Activated naive CD8-positive, alpha-beta T cell treated with anti-CD3 and anti-CD28 coated beads for 36 hours (primary cell): Measurements from ENCODE around the gene RNPS1. TPM values are rescaled to one million over a fixed set of nuclear protein-coding genes. Genes with fewer than 3 reads are reported as not detected.
A peak's percentile ranks its signal among the peaks of the same experiment; 100 is the strongest.

Experiments
- DNase-seq: peaks from one replicate; pipeline ENCODE4 v3.0.0; 2021
- H3K27ac Mint-ChIP-seq: one replicate; pipeline ENCODE4 v1.8.0; 2022; ENCODE audit warnings: mild to moderate bottlenecking, moderate library complexity, mixed read lengths
- H3K27me3 Mint-ChIP-seq: one replicate; pipeline ENCODE4 v1.8.0; 2022; ENCODE audit warnings: mild to moderate bottlenecking, mixed read lengths
- H3K36me3 Mint-ChIP-seq: one replicate; pipeline ENCODE4 v1.8.0; 2021; ENCODE audit warnings: mild to moderate bottlenecking, mixed read lengths
- H3K4me1 Mint-ChIP-seq: one replicate; pipeline ENCODE4 v1.8.0; 2021; ENCODE audit warnings: mixed read lengths
- H3K4me3 Mint-ChIP-seq: one replicate; pipeline ENCODE4 v1.8.0; 2022; ENCODE audit warnings: mild to moderate bottlenecking, moderate library complexity, mixed read lengths
- H3K9me3 Mint-ChIP-seq: one replicate; pipeline ENCODE4 v1.8.0; 2022; ENCODE audit warnings: mixed read lengths
- total RNA-seq, 2 experiments: library from RNA; stranded (reverse); gene quantifications; one replicate each; pipeline ENCODE4 v1.2.3, GENCODE V29; 2021

The RNPS1 gene
- total RNA-seq, 2 experiments from 2014 or later = 403 to 415 TPM

DNA sequence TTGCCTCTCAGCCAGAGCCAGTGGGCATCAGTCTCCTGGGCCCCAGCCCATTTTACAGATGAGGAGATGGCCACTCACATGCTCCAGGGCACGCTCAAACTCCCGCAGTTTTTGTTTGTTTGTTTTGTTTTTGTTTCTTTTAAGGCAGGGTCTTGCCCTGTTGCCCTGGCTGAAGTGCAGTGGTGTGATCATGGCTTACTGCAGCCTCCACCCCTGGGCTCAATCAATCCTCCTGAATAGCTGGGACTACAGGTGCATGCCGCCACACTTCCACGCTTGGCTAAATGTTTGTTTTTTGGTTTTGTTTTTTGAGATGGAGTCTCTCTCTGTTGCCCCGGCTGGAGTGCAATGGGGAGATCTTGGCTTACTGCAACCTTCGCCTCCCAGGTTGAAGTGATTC, 41.0 kb downstream of the RNPS1 start:
- H3K4me3 Mint-ChIP-seq = no peak overlapping the region
- H3K4me1 Mint-ChIP-seq = peaks cover 9% of the 10 kb centered on the region
- no peak for DNase-seq
- no peak overlapping the region for H3K27ac Mint-ChIP-seq
- no peaks in the 10 kb centered on the region for H3K9me3 Mint-ChIP-seq
- H3K27me3 Mint-ChIP-seq = no peaks in the 10 kb centered on the region
- peaks cover 16% of the 10 kb centered on the region for H3K36me3 Mint-ChIP-seq

GRCh38 chr16:2226245-2226793, 41.6 kb downstream of the RNPS1 start:
- Mint-ChIP-seq H3K4me1 (peaks cover 9% of the 10 kb centered on the region), H3K9me3 (no peaks in the 10 kb centered on the region), H3K4me3 (peak overlapping the region; percentile 4), H3K27me3 (no peaks in the 10 kb centered on the region), H3K36me3 (peaks cover 13% of the 10 kb centered on the region), H3K27ac (no peak overlapping the region)
- no peak for DNase-seq

DNA sequence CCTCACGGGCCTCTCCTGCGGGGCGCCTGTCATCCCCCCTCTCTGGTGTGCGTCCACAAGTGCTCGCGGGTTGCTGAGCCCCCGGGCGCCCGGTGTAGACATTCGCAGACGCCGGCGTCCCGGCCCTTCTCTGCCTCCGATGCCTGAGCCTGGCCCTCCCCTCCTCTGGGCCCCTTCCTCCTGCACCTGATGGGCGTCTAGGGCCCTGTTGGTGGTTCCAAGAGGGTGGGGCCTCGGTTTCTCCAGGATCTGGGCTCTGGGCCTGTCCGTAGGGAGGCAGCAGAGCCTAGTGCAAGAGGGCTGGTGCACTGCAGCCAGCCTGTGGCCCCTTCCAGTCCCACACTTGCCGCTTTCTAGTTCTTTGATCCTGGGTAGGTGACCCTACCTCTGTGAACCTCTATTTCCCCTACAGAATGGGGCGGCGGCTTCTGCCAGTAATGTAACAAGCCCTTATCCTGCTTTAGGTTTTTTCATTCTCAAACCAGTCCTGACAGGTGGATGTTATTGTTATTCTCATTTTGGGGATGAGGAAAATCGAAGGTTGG, 43.9 kb downstream of the RNPS1 start:
- peaks cover 9% of the 10 kb centered on the region for H3K4me1 Mint-ChIP-seq
- peak; percentile 41 for DNase-seq
- peaks cover 10% of the 10 kb centered on the region for H3K36me3 Mint-ChIP-seq
- peak overlapping the region; percentile 79 for H3K27ac Mint-ChIP-seq
- no peaks in the 10 kb centered on the region for H3K9me3 Mint-ChIP-seq
- no peaks in the 10 kb centered on the region for H3K27me3 Mint-ChIP-seq
- H3K4me3 Mint-ChIP-seq = peak overlapping the region; percentile 83

- H3K27me3 Mint-ChIP-seq = no peaks in the 10 kb centered on the region
Measured at GRCh38 chr16:2223221-2223941, 44.5 kb downstream of the RNPS1 start, which contains the start of gene E4F1. E4F1 (plus strand) TSS chr16:2223591; CDS start chr16:2223614, 23 bp downstream.

GRCh38 chr16:2216330-2216729, 51.6 kb downstream of the RNPS1 start:
- Mint-ChIP-seq H3K36me3 (peaks cover 20% of the 10 kb centered on the region), H3K9me3 (no peaks in the 10 kb centered on the region), H3K27ac (peak overlapping the region; percentile 96), H3K27me3 (no peaks in the 10 kb centered on the region), H3K4me3 (peak overlapping the region; percentile 88), H3K4me1 (peaks cover 22% of the 10 kb centered on the region)
- DNase-seq = no peak

More at GRCh38 chr16:2223221-2223941, 44.5 kb downstream of the RNPS1 start, which contains the start of gene E4F1:
- Mint-ChIP-seq H3K9me3 (no peaks in the 10 kb centered on the region), H3K4me3 (peak within 1 kb of the TSS; percentile 83), H3K36me3 (peaks cover 8% of the 10 kb centered on the region), H3K4me1 (peaks cover 9% of the 10 kb centered on the region), H3K27ac (peak within 1 kb of the TSS; percentile 79)
- peak; percentile 100 for DNase-seq

DNA sequence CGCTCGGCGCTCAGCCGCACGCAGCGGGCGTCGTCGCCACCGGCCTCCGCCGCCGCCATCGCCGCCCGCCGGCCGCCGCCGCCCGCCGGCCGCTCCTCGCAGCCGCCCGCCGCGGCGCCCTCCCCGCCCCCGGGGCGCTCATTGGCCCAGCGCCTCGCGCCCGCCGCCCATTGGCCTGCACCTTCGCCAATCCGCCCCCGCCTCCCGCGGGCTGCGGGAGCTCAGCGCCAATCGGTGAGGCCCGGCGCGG, 53.3 kb downstream of the RNPS1 start, which contains the start of gene PGP:
PGP (minus strand) TSS at position 122 of the 250 bp plus-strand sequence; CDS start at position 59, 63 bp downstream.
- Mint-ChIP-seq H3K9me3 (no peaks in the 10 kb centered on the region), H3K4me1 (peaks cover 22% of the 10 kb centered on the region), H3K36me3 (peaks cover 20% of the 10 kb centered on the region), H3K4me3 (peak within 1 kb of the TSS; percentile 88), H3K27me3 (no peaks in the 10 kb centered on the region), H3K27ac (peak within 1 kb of the TSS; percentile 96)
- no peak for DNase-seq

DNA sequence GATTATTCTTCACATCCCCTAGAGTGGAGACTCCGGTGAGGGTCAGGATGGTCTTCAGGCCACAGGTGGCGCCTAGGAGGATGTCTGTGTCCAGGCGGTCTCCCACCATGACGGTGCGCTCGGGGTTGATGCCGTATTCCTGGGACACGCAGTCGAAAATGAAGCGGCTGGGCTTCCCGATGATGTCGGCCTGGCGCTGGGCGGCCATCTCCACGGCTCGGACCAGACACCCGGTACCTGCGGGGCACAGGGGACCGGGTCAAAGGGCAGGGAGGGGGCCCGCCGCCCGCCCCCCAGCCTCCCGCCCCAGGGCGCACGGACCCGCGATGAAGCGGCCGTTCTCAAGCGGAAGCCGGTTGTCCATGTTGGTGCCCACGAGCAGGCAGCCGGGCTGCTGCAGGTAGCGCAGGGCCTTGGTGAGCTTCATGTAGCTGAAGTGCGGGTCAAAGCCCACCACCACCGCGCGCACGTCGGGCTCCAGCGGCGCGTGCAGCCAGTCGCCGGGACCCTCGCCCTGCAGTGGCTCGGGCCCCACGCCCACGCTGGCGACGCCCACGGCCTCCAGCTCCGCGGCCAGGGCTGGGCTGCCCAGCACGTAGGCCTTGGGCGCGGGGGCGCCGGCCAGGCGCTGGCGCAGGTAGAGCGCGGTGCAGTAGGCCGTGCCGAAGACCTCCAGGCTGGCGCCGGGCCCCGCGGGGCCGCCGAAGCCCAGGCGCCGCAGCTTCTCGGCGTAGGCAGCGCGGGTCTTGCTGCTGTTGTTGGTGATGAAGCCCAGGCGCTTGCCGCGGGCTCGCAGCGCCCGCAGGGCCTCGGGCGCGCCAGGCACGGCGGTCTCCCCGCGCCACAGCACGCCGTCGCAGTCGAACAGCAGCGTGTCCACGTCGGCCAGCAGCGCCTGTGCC, 53.9 kb downstream of the RNPS1 start:
- Mint-ChIP-seq H3K4me1 (peaks cover 22% of the 10 kb centered on the region), H3K27ac (peak overlapping the region; percentile 20), H3K9me3 (no peaks in the 10 kb centered on the region), H3K27me3 (no peaks in the 10 kb centered on the region), H3K36me3 (peaks cover 20% of the 10 kb centered on the region), H3K4me3 (peak overlapping the region; percentile 86)
- peak; percentile 38 for DNase-seq

GRCh38 chr16:2212362-2213324, 55.3 kb downstream of the RNPS1 start:
- DNase-seq = no peak
- Mint-ChIP-seq H3K4me1 (peaks cover 23% of the 10 kb centered on the region), H3K4me3 (peak overlapping the region; percentile 86), H3K36me3 (peaks cover 21% of the 10 kb centered on the region), H3K27ac (peak overlapping the region; percentile 47), H3K27me3 (no peaks in the 10 kb centered on the region), H3K9me3 (no peaks in the 10 kb centered on the region)

GRCh38 chr16:2211923-2212347, 56.0 kb downstream of the RNPS1 start:
- H3K36me3 Mint-ChIP-seq = peaks cover 28% of the 10 kb centered on the region
- no peaks in the 10 kb centered on the region for H3K27me3 Mint-ChIP-seq
- H3K4me1 Mint-ChIP-seq = peaks cover 30% of the 10 kb centered on the region
- H3K4me3 Mint-ChIP-seq = peak overlapping the region; percentile 46
- DNase-seq = no peak
- no peaks in the 10 kb centered on the region for H3K9me3 Mint-ChIP-seq
- H3K27ac Mint-ChIP-seq = peak overlapping the region; percentile 56

DNA sequence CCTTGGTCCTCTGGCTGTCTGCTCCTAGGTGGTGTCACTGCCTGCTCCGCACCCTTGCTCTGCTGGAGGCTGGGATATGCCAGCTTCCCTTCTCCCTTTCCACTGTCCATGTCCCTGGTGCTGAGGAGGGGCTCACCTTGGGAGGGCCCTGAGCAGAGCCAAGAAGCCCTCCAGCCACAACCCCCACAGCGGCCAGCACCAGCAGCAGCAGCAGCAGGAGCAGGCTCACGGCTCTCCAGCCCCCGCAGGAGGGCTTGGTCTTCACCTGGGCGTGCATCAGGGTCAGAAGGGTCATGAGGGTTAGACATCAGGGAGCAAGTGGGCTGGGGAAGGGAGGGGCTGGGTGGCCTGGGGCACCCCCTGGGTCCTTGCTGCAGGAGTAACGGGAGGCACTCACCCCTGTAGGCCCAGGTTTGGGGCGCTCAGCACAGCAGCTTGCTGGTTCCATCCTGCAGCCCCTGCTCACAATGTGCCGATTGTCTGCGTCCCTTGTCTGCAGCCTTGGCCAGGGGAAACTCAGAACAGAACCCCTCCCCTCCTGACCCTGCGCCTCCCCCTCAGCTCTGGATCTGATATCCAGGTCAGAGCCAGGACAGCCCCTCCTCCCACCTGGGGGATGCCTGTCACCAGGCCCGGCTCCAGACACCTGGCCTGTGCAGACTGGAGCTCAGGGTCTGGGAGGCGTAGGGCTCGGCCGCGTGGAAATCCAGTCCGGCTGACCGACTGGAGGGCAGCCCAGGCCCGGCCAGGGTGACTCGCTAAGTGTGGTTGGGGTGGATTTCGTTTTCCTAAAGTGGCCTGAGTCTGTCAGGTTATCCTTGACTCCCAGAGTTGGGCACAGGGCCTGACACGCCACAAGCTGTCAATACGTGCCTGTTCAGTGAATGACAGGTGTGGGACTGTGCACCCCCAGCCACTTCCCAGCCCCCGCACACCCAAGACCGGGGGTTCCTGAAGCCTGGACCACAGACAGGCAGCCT, 57.2 kb downstream of the RNPS1 start, which contains the start of gene BRICD5:
BRICD5 (minus strand) TSS at position 478 of the 980 bp plus-strand sequence; CDS start at position 448, 30 bp downstream.
- Mint-ChIP-seq H3K27ac (peak within 1 kb of the TSS; percentile 56), H3K4me1 (peaks cover 26% of the 10 kb centered on the region), H3K36me3 (peaks cover 36% of the 10 kb centered on the region), H3K4me3 (no peak within 1 kb of the TSS), H3K27me3 (no peaks in the 10 kb centered on the region), H3K9me3 (no peaks in the 10 kb centered on the region)
- no peak for DNase-seq

GRCh38 chr16:2210009-2210332, 58.0 kb downstream of the RNPS1 start:
- Mint-ChIP-seq H3K27me3 (no peaks in the 10 kb centered on the region), H3K9me3 (no peaks in the 10 kb centered on the region), H3K27ac (no peak overlapping the region), H3K36me3 (peaks cover 35% of the 10 kb centered on the region), H3K4me1 (peaks cover 26% of the 10 kb centered on the region), H3K4me3 (no peak overlapping the region)
- DNase-seq = no peak

DNA sequence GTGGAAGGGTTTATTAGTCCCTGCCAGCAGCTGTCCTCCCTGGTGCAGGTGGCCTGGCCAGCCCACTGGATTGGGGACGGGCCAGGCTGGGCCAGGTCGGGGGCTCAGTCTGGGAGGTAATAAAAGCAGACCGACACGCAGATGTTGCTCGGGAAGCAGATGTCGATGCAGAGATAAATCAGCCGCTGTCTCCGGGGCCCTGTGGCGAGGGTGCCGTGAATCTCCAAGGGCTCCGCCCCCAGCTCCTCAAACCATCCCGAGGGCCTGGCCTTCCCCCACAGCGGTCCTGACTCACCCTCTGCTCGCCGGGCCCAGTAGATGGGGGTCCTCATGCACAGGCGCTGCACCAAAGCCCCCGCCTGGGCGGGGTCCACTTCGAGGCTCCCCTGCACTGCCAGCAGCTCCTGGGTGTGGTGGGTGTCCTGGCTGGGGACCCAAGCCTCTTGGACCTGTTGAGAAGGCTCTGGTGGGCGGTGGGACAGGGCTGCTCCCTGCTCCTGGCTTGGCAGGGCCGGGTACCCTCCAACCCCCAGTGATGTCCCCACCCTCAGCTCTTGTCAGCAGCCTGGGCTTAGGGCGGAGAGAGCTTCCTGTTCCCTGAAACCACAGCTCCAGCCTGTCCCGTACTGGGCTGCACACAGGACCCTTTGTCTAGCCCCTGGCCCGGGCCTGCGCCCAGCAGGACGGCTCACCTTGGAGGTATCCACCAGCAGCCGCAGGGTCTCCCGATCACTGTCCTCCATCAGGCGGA, 58.5 kb downstream of the RNPS1 start:
- no peak overlapping the region for H3K27ac Mint-ChIP-seq
- peaks cover 35% of the 10 kb centered on the region for H3K36me3 Mint-ChIP-seq
- no peaks in the 10 kb centered on the region for H3K9me3 Mint-ChIP-seq
- H3K27me3 Mint-ChIP-seq = no peaks in the 10 kb centered on the region
- no peak for DNase-seq
- no peak overlapping the region for H3K4me3 Mint-ChIP-seq
- H3K4me1 Mint-ChIP-seq = peaks cover 30% of the 10 kb centered on the region
